IMR-90 (cell line): ENCODE data around the gene MTX3. TPM values are rescaled to one million over a fixed set of nuclear protein-coding genes. Genes with fewer than 3 reads are reported as not detected.
A peak's percentile ranks its signal among the peaks of the same experiment; 100 is the strongest.

Source experiments
- ATAC-seq: fragments of 200-7000 bp; cut with Tn5 transposase; 2 replicates; pipeline ENCODE4 v1.9.1; 2020; ENCODE audit warnings: low read depth, mild to moderate bottlenecking, moderate library complexity
- BruUV-seq: library from RNA; stranded (reverse); fragments of 400-500 nt; replicated peaks from 2 replicates; lab custom pipeline; 2021; lab: Mats Ljungman, UMichigan
- CTCF ChIA-PET: fragments of 300-600 bp; formaldehyde crosslinking; extraction: SDS; loops from one replicate; lab custom pipeline; 2021; ENCODE audit warnings: antibody characterized with exemption; lab: Yijun Ruan, JAX
- POLR2A ChIA-PET: fragments of 300-600 bp; sonication (Branson Sonifier 250); formaldehyde crosslinking; loops from one replicate; lab custom pipeline; 2022; ENCODE audit warnings: antibody characterized with exemption; ENCODE audit not compliant: unreplicated experiment; lab: Charles Lee
- DNase-seq: peaks from one replicate; pipeline ENCODE4 v3.0.0; 2013
- H2AFZ ChIP-seq: replicated peaks from 2 replicates; pipeline ENCODE3; 2013; ENCODE audit warnings: low read length, mild to moderate bottlenecking; ENCODE audit not compliant: poor library complexity
- H2AK5ac ChIP-seq: 2 replicates; pipeline ENCODE4 v1.6.1; 2013; ENCODE audit warnings: low read depth, low read length, inconsistent platforms
- H2AK9ac ChIP-seq: replicated peaks from 2 replicates; pipeline ENCODE3; 2013; ENCODE audit warnings: mild to moderate bottlenecking, low read depth, low read length, moderate library complexity; ENCODE audit not compliant: poor library complexity
- H2BK120ac ChIP-seq: 2 replicates; pipeline ENCODE4 v1.6.1; 2013; ENCODE audit warnings: low read depth, low read length, inconsistent platforms
- H2BK15ac ChIP-seq: 3 replicates; pipeline ENCODE4 v1.6.1; 2013; ENCODE audit warnings: low read depth, low read length, inconsistent platforms
- H2BK20ac ChIP-seq: 2 replicates; pipeline ENCODE4 v1.6.1; 2013; ENCODE audit warnings: low read depth, mild to moderate bottlenecking, inconsistent platforms, low read length, moderate library complexity
- H2BK5ac ChIP-seq: 2 replicates; pipeline ENCODE4 v1.6.1; 2013; ENCODE audit warnings: mild to moderate bottlenecking, low read depth, low read length, inconsistent platforms; ENCODE audit not compliant: poor library complexity, severe bottlenecking
- H3K14ac ChIP-seq: replicated peaks from 2 replicates; pipeline ENCODE4 v1.6.1; 2013; ENCODE audit warnings: low read depth, low read length, inconsistent platforms
- H3K18ac ChIP-seq: 2 replicates; pipeline ENCODE4 v1.6.1; 2013; ENCODE audit warnings: low read depth, low read length, control low read depth
- H3K23ac ChIP-seq: 2 replicates; pipeline ENCODE4 v1.6.1; 2013; ENCODE audit warnings: low read depth, low read length, inconsistent platforms
- H3K27ac ChIP-seq: 2 replicates; pipeline ENCODE4 v1.5.1; 2013; ENCODE audit warnings: mild to moderate bottlenecking, control low read depth, low read length; ENCODE audit not compliant: insufficient read depth
- H3K27me3 ChIP-seq: 2 replicates; pipeline ENCODE4 v1.6.1; 2013; ENCODE audit warnings: low read length; ENCODE audit not compliant: control insufficient read depth, insufficient read depth
- H3K36me3 ChIP-seq: 2 replicates; pipeline ENCODE4 v1.6.1; 2013; ENCODE audit warnings: low read length, mixed read lengths; ENCODE audit not compliant: control insufficient read depth, insufficient read depth
- H3K4ac ChIP-seq: 2 replicates; pipeline ENCODE4 v1.6.1; 2013; ENCODE audit warnings: low read depth, low read length, inconsistent platforms
- H3K4me1 ChIP-seq: 2 replicates; pipeline ENCODE4 v1.6.1; 2013; ENCODE audit warnings: low read length, mixed read lengths; ENCODE audit not compliant: control insufficient read depth, insufficient read depth
- H3K4me2 ChIP-seq: 2 replicates; pipeline ENCODE4 v1.6.1; 2013; ENCODE audit warnings: low read depth, mild to moderate bottlenecking, control low read depth, low read length, moderate library complexity
- H3K4me3 ChIP-seq: 2 replicates; pipeline ENCODE4 v1.5.1; 2013; ENCODE audit warnings: low read depth, mild to moderate bottlenecking, control low read depth, low read length, moderate library complexity; ENCODE audit not compliant: insufficient read depth
- H3K56ac ChIP-seq: 2 replicates; pipeline ENCODE4 v1.6.1; 2013; ENCODE audit warnings: low read length, inconsistent platforms; ENCODE audit not compliant: insufficient read depth; ENCODE audit errors: extremely low read depth
- H3K79me1 ChIP-seq, 2 experiments: 2 replicates each; pipeline ENCODE4 v1.6.1; 2013; ENCODE audit warnings: low read length in 2 of 2, inconsistent platforms in 1 of 2, low read depth in 1 of 2
- H3K9ac ChIP-seq: 2 replicates; pipeline ENCODE4 v1.6.1; 2013; ENCODE audit warnings: low read depth, low read length, control low read depth
- H3K9me1 ChIP-seq: 2 replicates; pipeline ENCODE4 v1.6.1; 2013; ENCODE audit warnings: low read length, inconsistent platforms; ENCODE audit not compliant: insufficient read depth
- H3K9me3 ChIP-seq: 2 replicates; pipeline ENCODE4 v1.6.1; 2013; ENCODE audit warnings: low read length; ENCODE audit not compliant: control insufficient read depth, insufficient read depth
- H4K20me1 ChIP-seq: 2 replicates; pipeline ENCODE4 v1.6.1; 2013; ENCODE audit warnings: low read length, inconsistent platforms; ENCODE audit not compliant: insufficient read depth
- H4K5ac ChIP-seq: 2 replicates; pipeline ENCODE4 v1.6.1; 2013; ENCODE audit warnings: mild to moderate bottlenecking, low read depth, low read length, control low read depth
- H4K8ac ChIP-seq, 2 experiments: 2 replicates each; pipeline ENCODE4 v1.6.1; 2013; ENCODE audit warnings: low read depth in 2 of 2, low read length in 2 of 2, control low read depth in 1 of 2, inconsistent platforms in 1 of 2
- H4K91ac ChIP-seq: 2 replicates; pipeline ENCODE4 v1.6.1; 2013; ENCODE audit warnings: low read depth, low read length, inconsistent platforms; ENCODE audit not compliant: insufficient read depth
- CEBPB ChIP-seq: IDR thresholded peaks from 2 replicates; pipeline ENCODE4 v1.6.1; 2012; ENCODE audit warnings: low read depth, low read length, improper control_type of control experiment
- CTCF ChIP-seq: conservative IDR thresholded peaks from 2 replicates; pipeline ENCODE4 v1.5.1; 2012; ENCODE audit warnings: mild to moderate bottlenecking, low read depth, low read length, improper control_type of control experiment
- ELK1 ChIP-seq: fragments of 150-350 bp; IDR thresholded peaks from 2 replicates; pipeline ENCODE4 v1.6.1; 2016; ENCODE audit warnings: low read depth, mild to moderate bottlenecking, low read length, moderate library complexity, borderline replicate concordance
- FOS ChIP-seq: fragments of 150-350 bp; IDR thresholded peaks from 2 replicates; pipeline ENCODE4 v1.6.1; 2016; ENCODE audit warnings: low read depth, low read length
- RFX5 ChIP-seq: IDR thresholded peaks from 2 replicates; pipeline ENCODE4 v1.8.0; 2012; ENCODE audit warnings: low read depth, mild to moderate bottlenecking, low read length, moderate library complexity
- WGBS, 2 experiments: methylation state at CpG; one replicate each; pipeline versions ENCODE4 v1.1.5 to v1.1.7; 2013; ENCODE audit warnings: missing lambda C conversion rate in 2 of 2; ENCODE audit not compliant: insufficient read length in 1 of 2; ENCODE audit errors: extremely low coverage in 2 of 2; 5-methylcytosine and 5-hydroxymethylcytosine counted together
- dilution Hi-C: fragments of 300-500 bp; cut with HindIII; formaldehyde crosslinking; loops from one replicate; pipeline ENCODE4 v1.14.3; 2018; ENCODE audit warnings: low sequenced_read_pairs; ENCODE audit not compliant: unreplicated experiment
- in situ Hi-C: fragments of 300-500 bp; cut with MboI; formaldehyde crosslinking; loops from 3 replicates; pipeline ENCODE4 v1.14.3; 2019; ENCODE audit warnings: low sequenced_read_pairs, inconsistent platforms, mixed read lengths
- intact Hi-C: fragments of 100-400 bp; cut with micrococcal nuclease; formaldehyde crosslinking; loops from 2 replicates; pipeline ENCODE4 v1.10.0; 2022
- polyA plus RNA-seq, 3 experiments: library from polyadenylated mRNA; depleted of rRNA; stranded (reverse); fragments of >200 nt; gene quantifications; 2 replicates each; pipeline ENCODE4 v1.2.3, GENCODE V29; 2012; ENCODE audit warnings: low replicate concordance in 1 of 3
- total RNA-seq: library from RNA; depleted of rRNA; stranded (reverse); fragments of >200 nt; gene quantifications from 2 replicates; pipeline ENCODE4 v1.2.3, GENCODE V29; 2012

Gene MTX3
- total and polyA plus RNA-seq, 2 of the 4 experiments (the other 2 are of a cell fraction), result 6.6 to 12.7 TPM

- H3K4me2 ChIP-seq, result no peak overlapping the region
- BruUV-seq, result no TSS peak
- WGBS, 2 experiments, result 100% methylated on average over 1 of the region's 3 CpGs; no CpG with 5 or more reads in 1 of the 2 experiments
- no peaks in the 10 kb centered on the region for H3K79me1 ChIP-seq
- H4K8ac ChIP-seq, result no peak overlapping the region
- in situ Hi-C loops, result no loop called here
- no peak overlapping the region for H3K4me3 ChIP-seq
- no peaks in the 10 kb centered on the region for H3K36me3 ChIP-seq
- H4K5ac ChIP-seq, result no peak overlapping the region; the same call in 1 of the 2 replicates
- H3K27ac ChIP-seq, result peak overlapping the region; percentile 30; the same call in 1 of the 2 replicates
- H3K4me1 ChIP-seq, result peaks cover 6% of the 10 kb centered on the region; the same call in 1 of the 2 replicates
- no peak overlapping the region for H3K4ac ChIP-seq
- intact Hi-C loops, result no loop called here
- dilution Hi-C loops, result no loop called here
- no peak overlapping the region for H2BK15ac ChIP-seq
- no peak overlapping the region; the same call in 1 of the 2 replicates for H3K18ac ChIP-seq
- H2AK5ac ChIP-seq, result no peak overlapping the region
- no peak overlapping the region for H4K91ac ChIP-seq
- no peaks in the 10 kb centered on the region for H3K9me3 ChIP-seq
- H3K9ac ChIP-seq, result no peak overlapping the region
- H2BK20ac ChIP-seq, result no peak overlapping the region
- H3K27me3 ChIP-seq, result no peaks in the 10 kb centered on the region
- DNase-seq, result peak; percentile 16
- peaks cover 10% of the 10 kb centered on the region; the same call in 1 of the 2 replicates for H3K9me1 ChIP-seq
- no peaks in the 10 kb centered on the region for H4K20me1 ChIP-seq
- no peak overlapping the region for H3K56ac ChIP-seq
- no peak overlapping the region for H3K23ac ChIP-seq
- H3K14ac ChIP-seq, result no peak overlapping the region
- H2BK120ac ChIP-seq, result no peak overlapping the region
- H2AK9ac ChIP-seq, result no peak overlapping the region
- no peak overlapping the region for H2AFZ ChIP-seq
- CTCF ChIA-PET, result no interaction called here
- TF ChIP-seq ELK1 (no peak), RFX5 (no peak), CTCF (no peak), CEBPB (peak; percentile 80), FOS (no peak)
- no peak overlapping the region for H2BK5ac ChIP-seq
- peak; percentile 10; the same call in 1 of the 2 replicates for ATAC-seq
- POLR2A ChIA-PET, result no interaction called here
These were observed 36.4 kb downstream of the MTX3 start for GRCh38 chr5:79954620-79955019.
